IPS-18a (cell line): ENCODE results near the gene SUSD4.

Experiments
- H3K27ac ChIP-seq: one replicate; pipeline ENCODE4 v1.5.1; 2013; ENCODE audit warnings: low read length
- H3K27me3 ChIP-seq: one replicate; pipeline ENCODE4 v1.6.1; 2013; ENCODE audit warnings: mild to moderate bottlenecking, low read length; ENCODE audit not compliant: control insufficient read depth, insufficient read depth
- H3K36me3 ChIP-seq: one replicate; pipeline ENCODE4 v1.6.1; 2013; ENCODE audit warnings: low read depth, low read length; ENCODE audit not compliant: control insufficient read depth
- H3K4me1 ChIP-seq: one replicate; pipeline ENCODE4 v1.6.1; 2013; ENCODE audit warnings: low read depth, low read length; ENCODE audit not compliant: control insufficient read depth
- H3K4me3 ChIP-seq: one replicate; pipeline ENCODE4 v1.5.1; 2013; ENCODE audit warnings: low read length
- H3K9ac ChIP-seq: one replicate; pipeline ENCODE4 v1.6.1; 2013; ENCODE audit warnings: mild to moderate bottlenecking, low read length, moderate library complexity
- H3K9me3 ChIP-seq: one replicate; pipeline ENCODE4 v1.6.1; 2013; ENCODE audit warnings: low read depth, low read length; ENCODE audit not compliant: control insufficient read depth

The SUSD4 gene

DNA sequence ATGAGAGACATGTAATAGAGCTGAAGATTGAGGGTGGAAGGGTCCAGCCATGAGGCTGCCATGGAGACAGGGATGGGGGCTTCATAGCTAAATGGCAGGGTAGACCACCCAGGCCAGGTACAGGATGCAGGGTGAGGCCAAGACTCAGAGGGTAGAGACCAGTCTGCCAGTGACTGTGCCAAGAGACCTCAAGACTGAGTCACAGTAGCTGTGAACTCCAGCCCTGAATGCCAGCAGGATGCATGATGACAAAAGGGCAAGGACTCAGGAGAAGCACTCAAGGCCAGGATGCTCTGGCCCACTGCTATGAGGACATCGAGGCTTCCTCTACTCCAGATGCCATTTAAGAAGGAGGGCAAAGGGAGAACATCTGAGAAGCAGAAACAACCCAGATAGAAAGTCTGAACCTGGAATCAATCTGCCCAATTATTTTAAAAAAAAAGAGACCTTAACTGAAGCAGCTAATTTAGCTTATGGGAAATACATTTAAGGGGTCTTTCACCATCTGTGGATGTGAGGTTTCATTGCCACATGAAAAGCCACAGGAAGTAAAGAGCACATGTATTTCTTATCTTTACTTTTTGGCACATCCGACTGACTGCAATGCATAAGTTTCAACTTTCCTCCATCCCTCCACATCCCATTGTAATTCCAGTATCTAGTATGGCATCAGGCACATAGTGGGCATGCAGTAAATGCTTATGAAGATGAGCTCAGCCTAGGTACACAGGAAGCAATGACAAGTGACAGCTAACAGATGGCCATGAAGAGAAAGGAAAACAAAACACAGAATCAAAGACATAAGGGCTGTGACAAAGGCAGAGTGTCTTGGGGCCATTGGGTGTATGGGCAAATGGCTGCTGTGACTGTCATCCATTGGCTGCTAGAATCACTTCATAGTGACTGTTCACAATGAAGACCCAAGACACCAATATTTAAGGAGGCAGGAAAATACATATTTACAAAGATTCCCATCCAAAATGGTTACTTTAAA is 40.2 kb downstream of the SUSD4 start:
- Histone ChIP-seq H3K4me1 (peaks cover 10% of the 10 kb centered on the region), H3K4me3 (no peak overlapping the region), H3K36me3 (no peaks in the 10 kb centered on the region), H3K9me3 (no peaks in the 10 kb centered on the region), H3K27ac (no peak overlapping the region), H3K9ac (no peak overlapping the region), H3K27me3 (no peaks in the 10 kb centered on the region)

DNA sequence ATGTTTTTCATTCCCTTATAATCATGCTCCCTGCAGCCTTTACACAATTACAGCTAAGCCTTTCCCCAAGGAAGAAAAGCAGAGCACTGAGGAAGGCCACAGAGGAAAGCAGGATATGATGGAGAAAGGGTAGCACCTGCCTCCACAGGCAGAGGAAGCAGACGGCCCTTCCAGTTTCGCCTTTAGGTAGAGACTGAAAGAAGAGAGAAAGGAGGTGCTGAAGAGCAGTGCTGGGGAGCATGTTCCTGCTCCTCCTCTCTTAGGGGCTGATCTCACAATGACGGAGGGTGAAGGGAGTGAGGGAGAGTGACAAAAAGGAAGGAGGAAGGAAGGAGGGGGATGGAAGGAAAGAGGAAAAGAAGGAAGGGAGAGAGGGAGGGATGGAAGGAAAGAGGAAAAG is 41.1 kb downstream of the SUSD4 start:
- Histone ChIP-seq H3K9ac (no peak overlapping the region), H3K27ac (no peak overlapping the region), H3K27me3 (no peaks in the 10 kb centered on the region), H3K4me3 (no peak overlapping the region), H3K9me3 (no peaks in the 10 kb centered on the region), H3K36me3 (no peaks in the 10 kb centered on the region), H3K4me1 (peaks cover 10% of the 10 kb centered on the region)

DNA sequence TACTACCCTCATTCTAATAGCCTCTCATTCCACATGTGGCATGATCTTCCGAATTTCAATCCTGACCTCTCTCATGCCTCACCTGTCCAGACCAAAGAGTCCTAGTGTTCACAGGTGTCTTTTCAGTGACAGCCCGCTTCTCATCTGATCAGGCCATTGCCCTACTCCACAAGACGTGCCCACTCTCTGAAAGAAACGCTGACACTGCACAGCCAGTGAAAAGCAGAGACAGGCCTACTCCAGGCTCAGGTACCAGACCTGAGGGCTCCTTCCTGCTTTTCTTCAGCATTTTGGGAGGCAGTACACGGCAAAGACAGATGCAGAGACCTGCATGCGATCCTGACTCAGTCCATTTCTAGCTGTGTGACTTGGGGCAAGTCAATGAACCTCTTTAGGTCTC is 43.0 kb downstream of the SUSD4 start:
- Histone ChIP-seq H3K27me3 (no peaks in the 10 kb centered on the region), H3K36me3 (no peaks in the 10 kb centered on the region), H3K9ac (no peak overlapping the region), H3K9me3 (no peaks in the 10 kb centered on the region), H3K4me1 (peaks cover 10% of the 10 kb centered on the region), H3K4me3 (no peak overlapping the region), H3K27ac (no peak overlapping the region)

DNA sequence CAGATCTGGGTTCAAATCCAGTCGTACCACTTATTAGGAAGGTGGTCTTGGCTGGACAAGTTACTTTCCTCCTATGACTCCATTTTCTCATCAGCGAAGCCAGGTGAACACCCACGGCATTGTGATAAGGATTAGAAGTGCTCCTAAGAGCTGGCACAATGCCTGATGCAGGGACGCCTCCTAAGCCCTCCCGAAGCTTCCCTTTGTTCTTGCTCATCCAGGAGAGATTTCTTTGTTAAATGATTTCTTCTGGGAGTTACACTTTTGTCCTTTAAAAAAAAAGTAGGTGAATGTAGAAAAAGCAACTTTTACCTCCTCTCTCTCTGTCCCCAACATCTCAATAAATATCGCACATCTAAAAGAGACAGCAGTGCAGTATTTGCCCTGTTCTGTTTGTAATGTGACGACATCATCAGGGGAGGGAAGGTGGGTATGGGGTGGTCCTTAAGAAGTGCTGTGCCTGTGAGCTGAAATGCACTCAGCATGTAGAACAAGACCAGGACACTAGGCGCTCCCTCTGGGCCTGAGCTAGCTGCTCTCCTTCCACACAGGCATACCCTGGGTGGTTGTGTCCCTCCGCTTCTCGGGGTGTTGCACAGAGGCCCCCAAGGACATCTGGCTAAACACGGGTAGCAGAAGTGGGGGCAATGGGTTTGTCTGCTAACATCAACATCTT is 43.9 kb downstream of the SUSD4 start:
- no peaks in the 10 kb centered on the region for H3K9me3 ChIP-seq
- no peaks in the 10 kb centered on the region for H3K36me3 ChIP-seq
- no peaks in the 10 kb centered on the region for H3K27me3 ChIP-seq
- peak overlapping the region; percentile 25 for H3K4me3 ChIP-seq
- H3K9ac ChIP-seq, result no peak overlapping the region
- peaks cover 10% of the 10 kb centered on the region for H3K4me1 ChIP-seq
- H3K27ac ChIP-seq, result no peak overlapping the region

DNA sequence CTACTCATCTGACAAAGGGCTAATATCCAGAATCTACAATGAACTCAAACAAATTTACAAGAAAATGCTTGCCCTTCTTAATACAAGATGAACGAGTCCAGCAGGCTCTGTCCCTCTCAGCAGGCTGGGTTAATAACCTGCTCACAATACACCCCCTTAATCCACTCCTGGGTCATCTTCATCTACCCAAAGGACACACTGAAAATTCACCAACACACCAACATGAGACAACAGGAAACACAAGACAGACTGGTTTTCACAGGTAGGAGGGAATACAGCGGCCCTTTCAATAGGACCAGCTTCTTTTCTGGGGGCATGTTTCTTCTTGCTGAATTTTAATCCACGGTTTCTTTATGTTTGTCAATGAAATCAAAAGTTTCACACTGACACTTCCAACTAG is 44.6 kb downstream of the SUSD4 start:
- H3K9ac ChIP-seq, result no peak overlapping the region
- H3K27me3 ChIP-seq, result no peaks in the 10 kb centered on the region
- H3K4me3 ChIP-seq, result no peak overlapping the region
- no peaks in the 10 kb centered on the region for H3K9me3 ChIP-seq
- no peak overlapping the region for H3K27ac ChIP-seq
- H3K4me1 ChIP-seq, result peaks cover 10% of the 10 kb centered on the region
- H3K36me3 ChIP-seq, result no peaks in the 10 kb centered on the region

DNA sequence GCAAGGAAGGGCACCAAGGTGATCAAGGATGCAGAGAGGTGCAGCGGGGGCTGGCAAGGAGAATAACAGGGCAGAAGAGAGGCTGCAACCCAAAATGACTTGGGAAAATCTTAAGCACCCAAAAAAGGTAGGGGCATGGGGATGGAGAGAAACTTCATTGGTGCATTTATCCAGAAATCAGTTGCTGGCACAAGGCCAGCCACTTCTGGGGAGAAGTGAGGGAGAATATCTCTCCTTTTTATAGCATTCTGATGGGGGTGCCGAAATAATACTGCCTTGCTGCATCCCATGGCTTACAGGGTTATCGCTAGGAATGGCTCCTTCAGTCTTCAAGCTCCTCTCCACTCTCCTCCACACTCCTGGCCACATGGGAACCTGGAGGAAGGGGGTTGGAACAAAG is 47.9 kb downstream of the SUSD4 start:
- peaks cover 10% of the 10 kb centered on the region for H3K4me1 ChIP-seq
- no peak overlapping the region for H3K9ac ChIP-seq
- no peaks in the 10 kb centered on the region for H3K36me3 ChIP-seq

DNA sequence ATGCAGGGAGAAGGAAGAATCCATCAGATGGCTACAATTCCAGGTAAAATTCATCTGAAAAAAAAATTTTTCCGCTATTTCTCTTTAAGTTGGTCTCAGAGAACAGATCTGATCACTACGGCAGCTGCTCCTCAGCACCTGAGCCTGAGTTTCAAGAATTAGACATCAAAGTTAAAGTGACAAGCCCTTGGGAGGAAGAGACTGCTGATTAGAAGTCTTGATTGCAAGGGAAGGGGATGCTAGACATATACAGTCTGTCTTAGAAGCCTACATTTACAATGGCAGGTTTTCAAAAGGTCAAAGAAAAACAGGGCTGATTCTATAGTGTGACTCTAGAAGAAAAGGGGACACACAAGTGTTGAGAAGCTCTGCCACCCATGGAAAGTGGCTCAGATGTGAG is 48.3 kb downstream of the SUSD4 start:
- no peak overlapping the region for H3K9ac ChIP-seq
- no peaks in the 10 kb centered on the region for H3K9me3 ChIP-seq
- H3K4me1 ChIP-seq, result peaks cover 8% of the 10 kb centered on the region
- H3K36me3 ChIP-seq, result no peaks in the 10 kb centered on the region
- H3K27ac ChIP-seq, result no peak overlapping the region
- H3K27me3 ChIP-seq, result no peaks in the 10 kb centered on the region
- H3K4me3 ChIP-seq, result no peak overlapping the region

More for the DNA sequence above, 47.9 kb downstream of the SUSD4 start:
- Histone ChIP-seq H3K4me3 (no peak overlapping the region), H3K27ac (no peak overlapping the region), H3K9me3 (no peaks in the 10 kb centered on the region), H3K27me3 (no peaks in the 10 kb centered on the region)

DNA sequence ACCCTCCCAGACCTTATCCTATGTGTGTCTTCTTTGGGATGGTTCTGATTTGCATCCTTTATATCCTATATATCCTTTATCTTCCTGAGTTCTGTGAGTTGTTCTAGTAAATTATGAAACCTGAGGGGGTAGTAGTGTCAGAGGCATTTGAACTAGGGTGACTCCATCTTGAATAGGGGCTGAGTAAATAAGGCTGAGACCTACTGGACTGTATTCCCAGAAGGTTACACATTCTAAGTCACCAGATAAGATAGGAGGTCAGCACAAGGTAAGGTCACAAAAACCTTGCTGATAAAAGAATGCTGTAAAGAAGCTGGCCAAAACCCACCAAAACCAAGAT is 50.6 kb downstream of the SUSD4 start:
- no peaks in the 10 kb centered on the region for H3K9me3 ChIP-seq
- no peaks in the 10 kb centered on the region for H3K27me3 ChIP-seq
- no peak overlapping the region for H3K27ac ChIP-seq
- no peaks in the 10 kb centered on the region for H3K4me1 ChIP-seq
- no peaks in the 10 kb centered on the region for H3K36me3 ChIP-seq
- H3K9ac ChIP-seq, result no peak overlapping the region
- H3K4me3 ChIP-seq, result no peak overlapping the region

DNA sequence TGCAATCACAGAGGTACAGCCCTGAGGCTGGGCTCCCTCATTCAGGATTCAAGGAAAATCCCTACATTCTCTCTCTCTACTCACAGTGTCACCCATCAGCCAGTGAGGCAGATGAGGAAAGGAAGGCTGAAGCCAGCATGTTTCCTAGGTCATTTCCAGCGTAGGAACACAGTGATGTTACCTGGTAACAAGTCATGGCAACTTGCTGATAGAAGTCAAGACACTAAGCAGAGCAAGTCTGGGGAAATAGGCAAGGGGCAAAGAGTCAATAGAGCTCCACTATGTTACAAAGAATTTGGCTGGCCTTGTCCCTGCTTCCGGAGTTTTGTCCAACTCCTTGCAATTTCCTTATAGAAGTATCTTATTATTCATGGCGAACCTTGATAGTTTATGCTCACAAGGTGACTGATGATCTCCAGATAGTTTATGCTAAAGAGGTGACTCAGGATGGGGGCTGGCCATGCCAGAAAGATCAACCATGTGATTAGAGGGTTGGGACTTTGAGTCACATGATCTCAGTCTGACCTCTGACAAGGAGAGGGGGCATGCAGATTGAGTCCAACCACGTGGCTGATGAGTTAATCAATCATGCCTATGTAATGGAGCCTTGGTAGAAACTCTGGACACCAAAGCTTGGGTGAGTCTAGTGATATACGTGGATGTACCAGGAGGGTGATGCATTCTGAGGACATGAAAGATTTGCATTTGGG is 51.1 kb downstream of the SUSD4 start:
- H3K9ac ChIP-seq, result no peak overlapping the region

DNA sequence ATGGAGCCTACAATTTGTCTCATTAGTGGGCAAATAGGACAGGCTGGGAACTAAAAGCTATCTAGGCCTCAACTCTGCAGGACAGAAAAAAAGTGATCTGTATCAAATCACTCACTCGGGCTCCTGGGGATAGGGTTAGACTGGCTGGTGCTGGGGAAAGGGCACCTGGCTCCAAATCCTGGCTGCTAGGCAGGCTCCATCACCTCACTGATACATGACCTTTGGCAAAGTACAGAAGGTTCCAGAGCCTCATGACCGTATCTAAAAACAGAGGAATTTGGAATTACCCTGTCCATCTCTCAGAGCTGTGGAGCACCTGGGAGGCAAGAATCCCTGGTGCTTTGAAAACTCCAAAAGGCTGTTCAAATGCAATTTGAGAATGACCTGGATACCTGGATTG is 51.7 kb downstream of the SUSD4 start:
- Histone ChIP-seq H3K4me3 (no peak overlapping the region), H3K27ac (no peak overlapping the region), H3K27me3 (no peaks in the 10 kb centered on the region), H3K36me3 (no peaks in the 10 kb centered on the region), H3K9ac (no peak overlapping the region), H3K9me3 (no peaks in the 10 kb centered on the region), H3K4me1 (no peaks in the 10 kb centered on the region)

More for the DNA sequence above, 51.1 kb downstream of the SUSD4 start:
- Histone ChIP-seq H3K4me1 (no peaks in the 10 kb centered on the region), H3K27ac (no peak overlapping the region), H3K4me3 (no peak overlapping the region), H3K36me3 (no peaks in the 10 kb centered on the region), H3K27me3 (no peaks in the 10 kb centered on the region), H3K9me3 (no peaks in the 10 kb centered on the region)

DNA sequence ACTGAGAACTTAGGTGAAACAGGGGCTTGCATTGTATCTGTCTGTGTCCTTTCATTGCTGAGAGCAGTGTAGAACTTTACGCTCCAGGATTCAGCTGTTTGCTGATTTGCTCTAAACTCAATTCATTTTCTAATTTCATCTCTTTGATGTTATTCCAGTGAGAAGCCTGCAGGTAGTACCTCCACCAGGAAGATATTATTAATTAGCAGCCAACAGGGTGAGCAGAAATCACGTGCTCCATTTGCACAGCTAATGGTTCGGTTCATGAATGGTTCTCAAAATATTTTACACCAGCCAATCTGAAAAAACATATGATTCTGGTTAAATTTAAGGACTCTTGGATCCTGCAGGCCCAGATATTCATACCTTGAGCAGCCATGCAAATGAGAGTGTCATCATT is 52.1 kb downstream of the SUSD4 start:
- no peaks in the 10 kb centered on the region for H3K36me3 ChIP-seq
- no peak overlapping the region for H3K27ac ChIP-seq
- no peak overlapping the region for H3K4me3 ChIP-seq

More for the DNA sequence above, 52.1 kb downstream of the SUSD4 start:
- Histone ChIP-seq H3K9me3 (no peaks in the 10 kb centered on the region), H3K4me1 (no peaks in the 10 kb centered on the region), H3K27me3 (no peaks in the 10 kb centered on the region), H3K9ac (no peak overlapping the region)
